Activated CD8-positive, alpha-beta memory T cell treated with anti-CD3 and anti-CD28 coated beads for 4 hours (primary cell): ENCODE results near the gene PIWIL4.

Experiments
- DNase-seq, 2 donors: peaks; one replicate each; pipeline ENCODE4 v3.0.0-alpha.2; 2020; ENCODE audit warnings: low read depth in 2 of 2

Gene PIWIL4

DNA sequence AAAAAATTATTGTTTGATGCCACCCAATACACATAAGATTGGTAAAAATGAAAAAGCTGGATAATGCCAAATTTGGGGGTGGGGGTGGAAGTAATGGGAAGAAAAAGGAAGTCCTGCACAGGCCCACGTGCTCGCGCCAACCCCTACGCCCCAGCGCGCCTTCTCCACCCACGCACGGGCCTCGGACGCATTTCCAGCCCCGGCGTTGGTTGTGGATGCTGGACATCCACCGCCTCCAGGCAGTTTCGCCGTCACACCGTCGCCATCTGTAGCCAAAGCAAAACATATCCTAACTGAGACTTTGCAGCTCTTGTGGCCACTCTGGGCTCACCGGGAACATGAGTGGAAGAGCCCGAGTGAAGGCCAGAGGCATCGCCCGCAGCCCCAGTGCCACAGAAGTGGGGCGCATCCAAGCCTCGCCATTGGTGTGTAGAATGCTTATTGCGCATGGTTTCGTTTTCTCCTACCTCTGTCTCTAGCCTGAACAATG is at the start of gene PIWIL4:
Gene PIWIL4, plus strand, starts transcription at position 188 of the 490 bp plus-strand sequence. Its CDS starts 151 bp downstream, at position 339.
- DNase-seq, result no peak

DNA sequence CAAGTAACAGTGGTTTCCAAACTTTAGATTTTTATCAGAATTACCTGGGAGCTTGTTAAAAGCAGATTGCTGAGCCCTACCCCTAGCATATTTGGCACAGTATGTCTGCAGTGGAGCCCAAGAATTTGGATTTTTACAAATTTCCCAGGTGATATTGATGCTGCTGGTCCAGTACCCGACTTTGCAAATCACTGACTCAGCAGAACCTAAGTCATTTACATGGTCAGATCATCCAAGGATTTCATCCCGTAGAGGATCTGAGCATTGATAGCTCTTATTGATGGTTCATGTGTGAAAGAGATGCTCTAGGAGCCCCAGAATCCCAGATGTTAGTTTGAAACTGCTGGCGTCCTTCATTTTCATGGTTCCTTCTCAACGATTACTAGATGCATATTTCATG is 48.9 kb upstream of the PIWIL4 start:
- DNase-seq, result no peak

DNA sequence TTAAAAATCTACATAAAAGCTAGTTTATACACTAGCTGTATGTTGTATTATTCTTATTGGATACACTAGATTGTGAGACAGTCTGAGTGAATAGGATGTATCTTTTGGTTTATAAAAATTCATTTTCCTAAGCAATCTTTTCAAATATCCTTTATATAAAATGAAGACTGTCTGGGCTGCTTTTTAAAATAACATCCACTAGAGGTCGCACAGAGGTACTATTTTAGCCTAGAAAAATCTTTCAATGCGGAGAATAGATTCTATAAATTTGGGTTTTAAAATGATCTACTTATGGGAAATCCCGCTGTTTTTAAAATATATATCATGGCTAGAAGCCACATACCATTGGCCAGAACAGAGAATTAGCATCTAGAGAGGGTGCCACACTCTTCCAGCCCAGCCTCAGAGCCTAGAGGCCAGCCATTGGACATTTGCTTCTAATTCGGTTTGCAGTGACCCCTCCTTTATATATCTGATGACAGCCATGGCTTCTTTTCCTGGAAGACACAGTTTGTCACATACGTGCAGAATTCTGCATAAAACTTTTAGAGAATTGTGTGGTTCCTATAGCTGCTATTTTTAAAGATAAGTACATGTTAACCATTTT is 47.6 kb upstream of the PIWIL4 start:
- DNase-seq, result no peak

DNA sequence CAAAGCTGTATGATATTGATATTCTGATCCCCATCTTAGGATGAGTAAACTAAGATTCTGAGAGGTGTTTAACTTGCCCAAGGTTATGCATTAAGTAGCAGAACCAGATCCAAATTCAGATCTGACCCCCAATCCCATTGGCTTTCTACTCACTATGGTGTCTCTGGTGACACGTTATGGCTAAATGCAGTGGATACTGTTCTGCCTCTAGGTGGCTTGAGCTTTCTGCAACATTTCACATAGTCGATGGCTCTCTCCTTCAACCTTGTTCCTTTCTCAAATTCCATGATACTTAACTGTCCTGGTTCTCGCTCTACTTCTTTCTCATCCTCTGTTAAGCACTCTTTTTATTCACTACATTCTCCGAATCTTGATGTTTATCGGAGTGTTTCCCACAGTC is 45.5 kb upstream of the PIWIL4 start:
- no peak for DNase-seq

DNA sequence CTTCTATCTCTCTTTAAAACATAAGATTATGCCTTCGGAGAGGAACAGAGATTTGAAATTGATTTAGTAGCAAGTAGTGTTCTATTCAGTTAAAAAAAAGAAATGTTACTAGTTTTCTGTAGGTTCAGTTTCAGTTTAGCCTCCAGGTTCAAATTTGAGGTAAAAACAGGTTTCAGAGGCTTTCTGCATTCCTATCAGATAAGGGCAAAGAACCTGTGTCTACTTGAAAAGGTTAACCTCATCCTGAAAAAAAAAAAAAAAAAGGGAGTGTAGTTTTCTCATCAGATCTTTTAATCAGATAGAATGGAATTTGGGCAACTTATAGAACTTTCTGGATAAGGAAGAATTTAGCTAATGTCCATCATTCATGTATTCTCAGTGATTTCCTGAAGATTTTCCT is 42.8 kb upstream of the PIWIL4 start:
- no peak for DNase-seq

DNA sequence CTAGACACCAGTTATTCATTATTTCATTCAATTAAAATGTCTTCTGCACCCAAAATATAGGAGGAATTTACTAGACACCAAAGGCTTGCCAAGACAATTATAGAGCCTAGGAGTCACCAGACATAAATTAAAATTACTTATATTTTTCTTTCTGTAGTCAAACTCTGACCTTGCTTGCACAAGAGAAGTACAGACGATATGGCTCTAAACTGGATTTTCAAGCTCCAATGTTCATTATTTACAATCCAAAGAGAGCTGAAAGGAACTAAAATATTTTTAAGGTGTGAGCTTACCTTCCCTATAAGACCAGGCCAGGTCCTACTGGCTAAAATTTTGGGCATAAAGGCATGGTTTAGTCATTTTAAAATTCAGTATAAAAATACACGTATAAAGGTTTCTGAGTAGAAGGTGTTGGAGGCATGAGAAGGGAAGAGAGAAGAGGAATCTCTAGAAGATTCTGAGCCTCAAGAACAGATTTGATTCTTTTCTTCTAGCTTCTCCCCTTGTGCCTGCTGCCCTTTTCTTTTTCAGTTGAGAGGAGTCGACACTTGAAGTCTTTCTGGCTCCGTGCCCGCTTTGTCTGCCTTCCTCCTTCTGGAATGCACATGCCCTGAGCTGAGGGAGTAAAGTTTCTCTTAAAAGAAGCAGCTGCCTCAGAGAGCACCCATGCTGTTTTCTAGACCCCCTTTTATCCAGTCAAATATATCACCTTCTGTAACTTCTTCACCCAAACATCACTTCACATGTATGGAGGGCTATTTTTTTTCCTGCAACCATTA is 41.4 kb upstream of the PIWIL4 start:
- no peak for DNase-seq

DNA sequence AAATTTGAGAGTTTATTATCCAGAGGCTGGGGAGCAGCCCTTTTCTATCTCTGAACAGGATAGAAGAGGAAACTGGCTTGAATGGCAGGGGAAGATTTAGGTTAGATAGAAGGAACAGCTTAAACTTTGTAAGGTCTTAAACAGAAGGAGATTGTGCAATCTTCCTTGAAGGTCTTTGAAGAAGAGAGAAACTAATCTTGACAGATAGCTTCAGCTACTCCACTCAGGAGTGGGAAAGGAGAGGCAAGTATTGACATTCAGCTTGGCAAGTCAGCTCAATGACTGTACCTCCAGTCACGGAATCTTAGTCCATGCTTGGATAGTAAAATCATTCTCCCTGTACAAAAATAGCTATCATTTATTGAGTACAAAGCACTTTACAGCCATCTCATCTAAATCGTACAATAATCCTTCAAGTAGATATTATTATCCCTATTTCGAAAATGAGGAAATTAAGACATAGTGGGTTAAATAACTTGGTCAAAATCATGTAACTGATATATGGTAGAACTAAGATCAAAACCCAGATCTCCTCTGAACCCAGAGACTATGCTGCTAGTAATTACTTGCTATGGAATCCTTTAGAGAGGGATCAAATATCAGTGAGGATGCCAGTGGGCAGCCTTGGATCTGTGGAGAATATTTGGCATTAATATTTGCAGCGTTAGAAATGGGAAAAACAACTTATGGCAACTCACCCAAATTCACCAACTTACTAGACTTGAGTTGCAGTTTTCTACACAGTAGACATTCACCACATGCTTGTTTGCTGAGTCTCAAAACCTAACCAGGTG is 40.3 kb upstream of the PIWIL4 start:
- DNase-seq, result no peak

DNA sequence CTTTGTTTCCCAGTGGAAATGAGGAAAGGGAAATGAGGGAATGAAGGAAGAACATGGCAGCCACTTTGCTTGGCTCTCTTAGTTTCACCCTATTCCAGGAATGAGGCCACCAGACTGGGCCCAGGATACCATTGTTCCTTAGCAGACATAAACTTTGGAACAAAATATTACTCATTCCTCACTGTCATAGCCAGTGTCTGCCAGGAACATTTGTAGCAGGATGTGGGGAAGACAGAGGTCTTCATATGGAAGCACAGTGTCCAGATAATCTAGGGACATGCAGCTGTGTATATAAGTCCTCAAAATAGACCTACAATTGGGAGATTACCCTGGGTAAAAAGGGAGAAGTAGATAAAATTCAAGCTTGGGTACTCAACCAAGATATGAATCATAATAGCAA is 38.6 kb upstream of the PIWIL4 start:
- no peak for DNase-seq

DNA sequence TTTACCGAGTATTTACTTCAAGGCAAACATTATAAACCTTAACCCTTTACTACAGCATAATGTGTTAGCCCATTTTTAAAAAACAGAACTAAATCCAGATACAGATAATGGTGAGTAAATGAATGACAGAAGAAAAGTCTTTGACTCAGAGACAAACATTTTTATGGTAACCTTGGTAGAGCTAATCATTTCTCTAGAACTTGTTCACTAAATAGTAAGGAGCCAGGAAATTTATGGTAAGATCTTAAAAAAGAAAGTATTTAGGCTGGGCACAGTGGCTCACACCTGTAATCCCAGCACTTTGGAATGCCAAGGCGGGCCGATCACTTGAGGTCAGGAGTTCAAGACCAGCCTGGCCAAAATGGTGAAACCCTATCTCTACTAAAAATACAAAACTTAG is 35.0 kb upstream of the PIWIL4 start:
- no peak for DNase-seq

DNA sequence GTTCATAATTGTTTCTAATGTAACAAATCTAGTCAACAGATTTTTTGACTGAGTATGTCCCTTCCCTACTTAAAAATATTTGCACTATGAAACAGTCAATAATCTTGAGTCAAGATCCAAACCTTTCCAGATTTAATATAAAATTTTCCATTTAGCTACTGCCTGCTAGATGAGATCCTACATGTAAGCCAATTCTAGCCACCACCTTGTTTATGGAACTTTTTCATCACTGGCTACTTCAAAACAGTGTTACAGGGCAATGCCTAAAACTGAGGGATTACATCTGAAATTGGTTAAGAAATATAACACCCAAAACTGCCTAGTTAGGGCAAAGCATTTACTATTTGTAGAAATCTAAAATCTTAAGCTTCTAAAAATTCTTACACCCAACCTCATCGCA is 34.0 kb upstream of the PIWIL4 start:
- no peak for DNase-seq

DNA sequence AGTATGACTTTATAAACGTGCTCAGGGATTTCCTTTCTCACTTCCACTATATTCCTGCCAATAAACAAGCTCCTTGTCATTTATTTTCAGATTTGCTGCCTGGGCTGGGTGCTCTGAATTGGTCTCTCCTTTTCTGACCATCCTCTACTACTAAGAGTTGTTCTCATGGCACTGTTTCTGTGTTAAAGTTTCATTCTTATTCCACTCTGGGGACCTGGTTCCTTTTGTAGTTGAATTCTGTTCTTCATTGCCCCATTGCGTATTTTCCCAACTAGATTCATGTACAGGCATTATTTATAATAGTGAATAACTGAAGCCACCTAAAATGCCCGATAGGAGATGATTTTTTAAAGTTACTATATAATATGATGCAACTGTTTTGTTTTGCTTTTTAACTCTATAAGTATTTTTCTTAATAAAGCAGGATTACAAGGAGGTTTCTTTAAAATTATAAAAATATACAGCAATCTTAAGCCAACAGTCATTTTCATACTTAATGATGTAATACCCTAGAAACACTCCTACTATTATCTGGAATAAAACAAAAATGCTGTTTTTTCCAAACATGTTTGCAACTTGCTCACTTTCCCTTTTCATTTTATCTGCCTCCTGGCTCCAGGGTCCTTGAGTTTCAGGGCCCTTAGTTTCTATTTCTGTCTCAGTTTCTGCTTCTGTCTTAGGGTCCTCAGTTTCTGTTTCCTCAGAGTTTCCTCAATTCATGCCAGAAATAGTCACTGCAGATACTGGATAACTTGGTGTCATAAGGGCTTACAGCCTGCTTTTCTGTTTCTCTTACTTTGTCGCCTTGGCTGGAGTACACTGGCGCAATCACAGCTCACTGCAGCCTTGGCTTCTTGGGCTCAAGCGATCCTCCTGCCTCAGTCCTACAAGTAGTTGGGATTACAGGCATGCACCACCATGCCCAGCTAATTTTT is 33.2 kb upstream of the PIWIL4 start:
- DNase-seq, result no peak

DNA sequence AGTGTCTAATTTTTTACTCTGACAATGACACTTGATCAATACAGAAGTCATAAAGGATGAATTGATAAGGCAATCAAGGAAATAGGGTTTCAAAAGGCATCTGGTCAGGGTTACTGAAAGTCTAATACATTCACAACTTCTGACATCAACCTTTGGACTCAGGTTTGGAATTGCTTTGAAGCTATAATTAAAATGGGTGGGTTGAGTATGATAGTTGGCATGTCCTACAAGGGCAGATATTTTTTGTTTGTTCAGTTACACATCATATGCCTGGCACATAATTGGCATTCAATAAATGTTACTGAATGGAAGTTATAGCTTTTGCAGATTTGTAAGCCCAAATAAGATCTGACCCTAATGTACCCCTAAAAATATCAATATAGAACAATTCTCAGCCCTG is 30.8 kb upstream of the PIWIL4 start:
- DNase-seq, result no peak

DNA sequence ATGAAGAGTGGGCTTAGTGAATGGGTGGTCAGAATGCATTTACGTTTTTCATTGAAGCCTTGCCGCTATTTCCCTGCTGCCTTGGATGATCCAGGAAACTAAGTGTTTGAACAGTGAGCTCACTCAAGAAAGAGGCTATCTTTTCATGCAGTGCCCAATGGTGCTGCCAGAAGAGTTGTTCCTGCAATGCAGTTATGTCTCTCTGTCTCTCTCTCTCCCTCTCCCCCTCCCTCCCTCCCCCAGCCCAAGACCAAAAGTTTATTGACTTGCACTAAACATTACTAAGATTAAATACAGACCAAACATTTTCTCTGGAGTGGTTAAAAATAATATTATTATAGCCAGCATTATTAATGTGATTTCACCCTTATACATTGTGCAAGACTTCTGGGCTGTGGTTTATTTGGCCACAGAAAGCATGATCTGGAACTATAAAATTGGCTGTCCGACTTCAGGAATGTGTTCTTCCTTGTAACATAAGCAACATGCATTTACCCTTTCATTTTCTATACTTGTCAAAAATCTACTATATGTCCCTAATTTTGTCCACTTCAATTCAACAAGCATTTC is 30.1 kb upstream of the PIWIL4 start:
- DNase-seq, result no peak

DNA sequence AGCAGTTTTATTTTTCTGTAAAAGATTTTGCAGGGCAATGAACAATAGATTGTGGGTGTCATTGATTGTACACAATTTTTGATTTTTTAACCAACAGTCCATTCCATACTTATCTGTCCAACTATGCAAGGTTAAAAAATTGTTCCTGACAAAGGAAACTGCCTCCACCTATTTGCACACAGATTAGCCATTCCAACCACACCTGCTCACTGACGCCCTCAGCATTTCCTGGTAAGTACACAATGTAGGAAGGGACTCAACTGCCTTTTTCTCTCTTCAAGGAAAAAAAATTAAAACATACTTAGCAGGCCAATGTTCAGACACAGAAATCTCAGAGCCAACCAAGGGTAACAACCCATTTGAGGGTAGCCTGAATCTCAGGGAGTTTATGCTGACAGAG is 27.7 kb upstream of the PIWIL4 start:
- DNase-seq, result no peak

DNA sequence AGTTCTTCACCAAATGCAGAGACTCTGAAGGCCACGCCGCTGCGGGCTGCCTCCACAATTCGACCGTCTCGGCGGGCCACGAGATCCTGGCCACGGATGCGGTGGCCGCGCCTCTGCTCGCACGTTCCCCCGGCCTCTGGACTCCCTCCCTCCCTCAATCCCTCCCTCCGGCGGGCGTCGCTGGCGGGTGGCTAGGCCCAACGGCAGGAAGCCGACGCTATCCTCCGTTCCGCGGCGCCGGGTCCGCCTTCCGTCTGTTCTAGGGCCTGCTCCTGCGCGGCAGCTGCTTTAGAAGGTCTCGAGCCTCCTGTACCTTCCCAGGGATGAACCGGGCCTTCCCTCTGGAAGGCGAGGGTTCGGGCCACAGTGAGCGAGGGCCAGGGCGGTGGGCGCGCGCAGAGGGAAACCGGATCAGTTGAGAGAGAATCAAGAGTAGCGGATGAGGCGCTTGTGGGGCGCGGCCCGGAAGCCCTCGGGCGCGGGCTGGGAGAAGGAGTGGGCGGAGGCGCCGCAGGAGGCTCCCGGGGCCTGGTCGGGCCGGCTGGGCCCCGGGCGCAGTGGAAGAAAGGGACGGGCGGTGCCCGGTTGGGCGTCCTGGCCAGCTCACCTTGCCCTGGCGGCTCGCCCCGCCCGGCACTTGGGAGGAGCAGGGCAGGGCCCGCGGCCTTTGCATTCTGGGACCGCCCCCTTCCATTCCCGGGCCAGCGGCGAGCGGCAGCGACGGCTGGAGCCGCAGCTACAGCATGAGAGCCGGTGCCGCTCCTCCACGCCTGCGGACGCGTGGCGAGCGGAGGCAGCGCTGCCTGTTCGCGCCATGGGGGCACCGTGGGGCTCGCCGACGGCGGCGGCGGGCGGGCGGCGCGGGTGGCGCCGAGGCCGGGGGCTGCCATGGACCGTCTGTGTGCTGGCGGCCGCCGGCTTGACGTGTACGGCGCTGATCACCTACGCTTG is 23.2 kb upstream of the PIWIL4 start, which contains the start of gene FUT4:
Gene FUT4, plus strand, starts transcription at position 227 of the 951 bp plus-strand sequence. Its CDS starts 213 bp downstream, at position 440.
- DNase-seq, result peak; percentile 32 to 41

DNA sequence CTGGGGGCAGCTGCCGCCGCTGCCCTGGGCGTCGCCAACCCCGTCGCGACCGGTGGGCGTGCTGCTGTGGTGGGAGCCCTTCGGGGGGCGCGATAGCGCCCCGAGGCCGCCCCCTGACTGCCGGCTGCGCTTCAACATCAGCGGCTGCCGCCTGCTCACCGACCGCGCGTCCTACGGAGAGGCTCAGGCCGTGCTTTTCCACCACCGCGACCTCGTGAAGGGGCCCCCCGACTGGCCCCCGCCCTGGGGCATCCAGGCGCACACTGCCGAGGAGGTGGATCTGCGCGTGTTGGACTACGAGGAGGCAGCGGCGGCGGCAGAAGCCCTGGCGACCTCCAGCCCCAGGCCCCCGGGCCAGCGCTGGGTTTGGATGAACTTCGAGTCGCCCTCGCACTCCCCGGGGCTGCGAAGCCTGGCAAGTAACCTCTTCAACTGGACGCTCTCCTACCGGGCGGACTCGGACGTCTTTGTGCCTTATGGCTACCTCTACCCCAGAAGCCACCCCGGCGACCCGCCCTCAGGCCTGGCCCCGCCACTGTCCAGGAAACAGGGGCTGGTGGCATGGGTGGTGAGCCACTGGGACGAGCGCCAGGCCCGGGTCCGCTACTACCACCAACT is 22.4 kb upstream of the PIWIL4 start:
- DNase-seq, result no peak

DNA sequence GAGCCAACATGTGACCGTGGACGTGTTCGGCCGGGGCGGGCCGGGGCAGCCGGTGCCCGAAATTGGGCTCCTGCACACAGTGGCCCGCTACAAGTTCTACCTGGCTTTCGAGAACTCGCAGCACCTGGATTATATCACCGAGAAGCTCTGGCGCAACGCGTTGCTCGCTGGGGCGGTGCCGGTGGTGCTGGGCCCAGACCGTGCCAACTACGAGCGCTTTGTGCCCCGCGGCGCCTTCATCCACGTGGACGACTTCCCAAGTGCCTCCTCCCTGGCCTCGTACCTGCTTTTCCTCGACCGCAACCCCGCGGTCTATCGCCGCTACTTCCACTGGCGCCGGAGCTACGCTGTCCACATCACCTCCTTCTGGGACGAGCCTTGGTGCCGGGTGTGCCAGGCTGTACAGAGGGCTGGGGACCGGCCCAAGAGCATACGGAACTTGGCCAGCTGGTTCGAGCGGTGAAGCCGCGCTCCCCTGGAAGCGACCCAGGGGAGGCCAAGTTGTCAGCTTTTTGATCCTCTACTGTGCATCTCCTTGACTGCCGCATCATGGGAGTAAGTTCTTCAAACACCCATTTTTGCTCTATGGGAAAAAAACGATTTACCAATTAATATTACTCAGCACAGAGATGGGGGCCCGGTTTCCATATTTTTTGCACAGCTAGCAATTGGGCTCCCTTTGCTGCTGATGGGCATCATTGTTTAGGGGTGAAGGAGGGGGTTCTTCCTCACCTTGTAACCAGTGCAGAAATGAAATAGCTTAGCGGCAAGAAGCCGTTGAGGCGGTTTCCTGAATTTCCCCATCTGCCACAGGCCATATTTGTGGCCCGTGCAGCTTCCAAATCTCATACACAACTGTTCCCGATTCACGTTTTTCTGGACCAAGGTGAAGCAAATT is 21.7 kb upstream of the PIWIL4 start:
- no peak for DNase-seq

DNA sequence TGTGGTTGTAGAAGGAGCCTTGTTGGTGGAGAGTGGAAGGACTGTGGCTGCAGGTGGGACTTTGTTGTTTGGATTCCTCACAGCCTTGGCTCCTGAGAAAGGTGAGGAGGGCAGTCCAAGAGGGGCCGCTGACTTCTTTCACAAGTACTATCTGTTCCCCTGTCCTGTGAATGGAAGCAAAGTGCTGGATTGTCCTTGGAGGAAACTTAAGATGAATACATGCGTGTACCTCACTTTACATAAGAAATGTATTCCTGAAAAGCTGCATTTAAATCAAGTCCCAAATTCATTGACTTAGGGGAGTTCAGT is 21.1 kb upstream of the PIWIL4 start:
- DNase-seq, result no peak

DNA sequence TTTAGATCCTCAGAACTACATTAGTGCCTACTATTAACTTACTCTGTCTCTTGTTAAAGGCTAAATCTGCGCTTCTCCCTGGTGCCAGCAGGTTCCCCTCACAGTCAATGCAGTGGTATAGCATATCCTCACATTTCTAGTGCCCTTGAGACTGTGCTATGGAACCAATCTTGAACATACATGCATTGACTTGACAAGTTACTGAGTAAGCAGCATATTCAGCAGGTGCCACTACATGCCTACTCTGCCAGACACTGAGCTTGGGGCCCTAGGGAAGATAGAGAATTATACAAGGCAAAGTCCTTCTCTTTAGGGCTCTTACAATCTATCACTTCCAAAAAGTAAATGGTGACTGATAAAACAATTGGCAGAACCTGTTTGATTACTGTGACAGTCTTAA is 20.3 kb upstream of the PIWIL4 start:
- no peak for DNase-seq
